Progenitor cell of endocrine pancreas (in vitro differentiated cells): ENCODE measurements around the gene UPK1A. TPM values are rescaled to one million over a fixed set of nuclear protein-coding genes. Genes with fewer than 3 reads are reported as not detected.
A peak's percentile ranks its signal among the peaks of the same experiment; 100 is the strongest.

Experiments used
- DNase-seq: peaks from one replicate; pipeline ENCODE4 v3.0.0; 2021; ENCODE audit warnings: low spot score; ENCODE audit not compliant: unreplicated experiment
- H3K27ac Mint-ChIP-seq: 2 replicates; pipeline ENCODE4 v1.8.0; 2021; ENCODE audit warnings: mild to moderate bottlenecking, moderate library complexity, mixed read lengths
- H3K27me3 Mint-ChIP-seq: 2 replicates; pipeline ENCODE4 v1.8.0; 2021; ENCODE audit warnings: mixed read lengths
- H3K36me3 Mint-ChIP-seq: 2 replicates; pipeline ENCODE4 v1.8.0; 2022; ENCODE audit warnings: mixed read lengths; ENCODE audit not compliant: insufficient read depth
- H3K4me1 Mint-ChIP-seq: 2 replicates; pipeline ENCODE4 v1.8.0; 2021; ENCODE audit warnings: low read depth, mixed read lengths
- H3K4me3 Mint-ChIP-seq: 2 replicates; pipeline ENCODE4 v1.8.0; 2021; ENCODE audit warnings: low read depth, mild to moderate bottlenecking, moderate library complexity, mixed read lengths
- H3K9me3 Mint-ChIP-seq: 2 replicates; pipeline ENCODE4 v1.8.0; 2021; ENCODE audit warnings: low read depth, mixed read lengths
- long read RNA-seq: library from polyadenylated mRNA; unstranded; transcript quantifications from one replicate; pipeline ENCODE4 v2.0.0, GENCODE V29; 2020
- total RNA-seq: library from RNA; stranded (reverse); gene quantifications from 2 replicates; pipeline ENCODE4 v1.2.1, GENCODE V29; 2021
- TF ChIP-seq, protein P1 (sequence below): fragments of 200-600 bp; sonication (generic); IDR thresholded peaks from one replicate; pipeline ENCODE4 v1.5.0; 2021; ENCODE audit warnings: antibody characterized with exemption, mild to moderate bottlenecking; ENCODE audit not compliant: unreplicated experiment

The UPK1A gene
- total RNA-seq = not detected in 2 replicates
- long read RNA-seq = 0 reads

DNA sequence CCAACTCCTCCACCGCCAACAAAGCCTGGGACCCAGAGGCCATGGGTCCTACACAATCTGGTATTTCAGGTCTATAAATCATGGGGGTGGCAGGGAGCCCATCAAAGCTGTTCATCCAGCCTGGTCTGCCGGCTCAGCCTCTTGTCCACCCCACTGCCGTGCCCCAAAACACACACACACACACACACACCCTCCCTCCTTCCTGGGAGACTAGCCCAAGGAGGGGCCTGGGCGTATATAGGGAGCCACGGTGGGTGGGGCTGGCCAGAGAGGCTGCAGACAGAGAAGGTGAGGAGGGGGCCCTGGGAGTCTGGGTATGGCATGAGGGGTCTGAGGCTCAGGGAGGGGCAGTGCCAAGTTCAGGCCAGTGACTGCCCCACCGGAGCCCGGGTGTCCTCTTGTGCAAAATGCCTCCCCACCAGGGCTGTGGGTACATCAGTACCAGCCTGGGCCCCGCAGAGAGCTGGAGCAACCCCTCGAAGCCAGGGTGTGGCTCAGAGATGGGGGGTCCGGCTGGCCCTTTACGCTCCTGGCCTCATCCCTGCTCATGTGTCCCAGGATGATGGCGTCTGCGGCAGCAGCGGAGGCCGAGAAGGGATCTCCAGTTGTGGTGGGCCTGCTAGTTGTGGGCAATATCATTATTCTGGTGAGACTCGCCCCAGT is at the start of gene UPK1A:
Gene UPK1A, plus strand, starts transcription at position 267 of the 663 bp plus-strand sequence. Its CDS starts 296 bp downstream, at position 563.
- Mint-ChIP-seq H3K36me3 (peaks cover 11% of the 10 kb centered on the region), H3K9me3 (no peaks in the 10 kb centered on the region), H3K4me3 (no peak within 1 kb of the TSS), H3K27ac (no peak within 1 kb of the TSS), H3K27me3 (peaks cover 21% of the 10 kb centered on the region), H3K4me1 (peaks cover 3% of the 10 kb centered on the region)
- DNase-seq = no peak
- TF ChIP-seq, protein P1, sequence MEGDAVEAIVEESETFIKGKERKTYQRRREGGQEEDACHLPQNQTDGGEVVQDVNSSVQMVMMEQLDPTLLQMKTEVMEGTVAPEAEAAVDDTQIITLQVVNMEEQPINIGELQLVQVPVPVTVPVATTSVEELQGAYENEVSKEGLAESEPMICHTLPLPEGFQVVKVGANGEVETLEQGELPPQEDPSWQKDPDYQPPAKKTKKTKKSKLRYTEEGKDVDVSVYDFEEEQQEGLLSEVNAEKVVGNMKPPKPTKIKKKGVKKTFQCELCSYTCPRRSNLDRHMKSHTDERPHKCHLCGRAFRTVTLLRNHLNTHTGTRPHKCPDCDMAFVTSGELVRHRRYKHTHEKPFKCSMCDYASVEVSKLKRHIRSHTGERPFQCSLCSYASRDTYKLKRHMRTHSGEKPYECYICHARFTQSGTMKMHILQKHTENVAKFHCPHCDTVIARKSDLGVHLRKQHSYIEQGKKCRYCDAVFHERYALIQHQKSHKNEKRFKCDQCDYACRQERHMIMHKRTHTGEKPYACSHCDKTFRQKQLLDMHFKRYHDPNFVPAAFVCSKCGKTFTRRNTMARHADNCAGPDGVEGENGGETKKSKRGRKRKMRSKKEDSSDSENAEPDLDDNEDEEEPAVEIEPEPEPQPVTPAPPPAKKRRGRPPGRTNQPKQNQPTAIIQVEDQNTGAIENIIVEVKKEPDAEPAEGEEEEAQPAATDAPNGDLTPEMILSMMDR = no peak

DNA sequence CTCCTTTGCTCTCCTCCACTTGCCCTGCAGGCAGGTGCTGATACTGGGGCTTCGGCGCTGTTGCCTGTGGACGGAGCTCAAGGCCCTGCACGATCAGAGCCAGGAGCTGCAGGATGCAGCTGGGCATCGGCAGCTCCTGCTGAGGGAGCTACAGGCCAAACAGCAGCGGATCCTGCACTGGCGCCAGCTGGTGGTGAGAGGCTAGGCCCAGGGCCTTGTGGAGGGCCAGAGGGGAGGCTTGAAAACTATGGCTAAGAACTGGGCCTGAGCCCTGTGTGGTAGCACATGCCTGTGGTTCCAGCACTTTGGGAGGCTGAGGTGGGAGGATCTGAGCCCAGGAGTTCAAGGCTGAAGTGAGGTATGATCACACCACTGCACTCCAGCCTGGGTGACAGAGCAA is 47.5 kb upstream of the UPK1A start:
- Mint-ChIP-seq H3K4me3 (no peak overlapping the region), H3K9me3 (no peaks in the 10 kb centered on the region), H3K27ac (no peak overlapping the region), H3K4me1 (no peaks in the 10 kb centered on the region), H3K36me3 (peaks cover 1% of the 10 kb centered on the region), H3K27me3 (no peaks in the 10 kb centered on the region)
- TF ChIP-seq, protein P1 = no peak
- DNase-seq = no peak

DNA sequence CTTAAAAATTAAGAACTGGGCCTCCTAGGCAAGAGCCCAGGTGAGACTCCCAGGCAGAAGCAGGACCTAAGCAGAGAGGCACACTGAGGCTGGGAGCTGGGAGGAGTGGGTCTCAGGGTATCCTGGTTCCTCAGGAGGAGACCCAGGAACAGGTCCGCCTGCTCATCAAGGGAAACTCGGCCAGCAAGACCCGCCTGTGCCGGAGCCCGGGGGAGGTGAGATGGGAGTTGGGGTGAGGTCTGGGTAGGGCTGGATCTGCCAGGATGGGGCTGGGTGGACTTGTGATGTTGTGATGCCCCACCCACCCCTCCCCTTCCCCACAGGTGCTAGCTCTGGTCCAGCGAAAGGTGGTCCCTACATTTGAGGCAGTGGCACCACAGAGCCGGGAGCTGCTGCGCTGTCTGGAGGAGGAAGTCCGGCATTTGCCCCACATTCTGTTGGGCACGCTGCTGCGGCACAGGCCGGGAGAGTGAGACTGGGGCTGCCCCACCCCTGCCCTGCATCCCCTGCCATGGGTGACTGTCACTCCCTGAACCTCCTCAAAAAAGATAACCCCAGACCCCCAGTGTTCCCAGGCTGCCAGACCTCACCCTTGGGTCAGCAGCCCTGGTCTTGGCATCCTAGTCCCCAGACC is 46.9 kb upstream of the UPK1A start:
- Mint-ChIP-seq H3K27me3 (no peaks in the 10 kb centered on the region), H3K36me3 (peaks cover 1% of the 10 kb centered on the region), H3K4me3 (no peak overlapping the region), H3K9me3 (no peaks in the 10 kb centered on the region), H3K27ac (no peak overlapping the region), H3K4me1 (no peaks in the 10 kb centered on the region)
- DNase-seq = no peak
- TF ChIP-seq, protein P1 = no peak

DNA sequence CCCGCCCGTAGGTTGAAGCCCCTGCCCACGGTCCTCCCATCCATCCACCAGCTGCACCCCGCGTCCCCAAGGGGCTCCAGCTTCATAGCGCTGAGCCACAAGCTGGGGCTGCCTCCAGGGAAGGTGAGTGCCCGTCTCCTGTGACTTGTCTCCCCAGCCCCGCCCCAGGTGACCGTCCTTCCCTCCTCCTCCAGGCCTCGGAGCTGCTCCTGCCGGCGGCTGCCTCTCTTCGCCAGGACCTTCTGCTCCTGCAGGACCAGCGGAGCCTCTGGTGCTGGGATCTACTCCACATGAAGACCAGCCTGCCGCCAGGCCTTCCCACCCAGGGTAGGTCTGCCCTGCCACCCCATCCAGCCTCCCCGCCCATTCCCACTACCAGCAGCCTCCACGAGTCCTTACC is 46.3 kb upstream of the UPK1A start:
- DNase-seq = no peak
- TF ChIP-seq, protein P1 = no peak
- Mint-ChIP-seq H3K9me3 (no peaks in the 10 kb centered on the region), H3K4me3 (no peak overlapping the region), H3K4me1 (no peaks in the 10 kb centered on the region), H3K36me3 (peaks cover 1% of the 10 kb centered on the region), H3K27me3 (no peaks in the 10 kb centered on the region), H3K27ac (no peak overlapping the region)

DNA sequence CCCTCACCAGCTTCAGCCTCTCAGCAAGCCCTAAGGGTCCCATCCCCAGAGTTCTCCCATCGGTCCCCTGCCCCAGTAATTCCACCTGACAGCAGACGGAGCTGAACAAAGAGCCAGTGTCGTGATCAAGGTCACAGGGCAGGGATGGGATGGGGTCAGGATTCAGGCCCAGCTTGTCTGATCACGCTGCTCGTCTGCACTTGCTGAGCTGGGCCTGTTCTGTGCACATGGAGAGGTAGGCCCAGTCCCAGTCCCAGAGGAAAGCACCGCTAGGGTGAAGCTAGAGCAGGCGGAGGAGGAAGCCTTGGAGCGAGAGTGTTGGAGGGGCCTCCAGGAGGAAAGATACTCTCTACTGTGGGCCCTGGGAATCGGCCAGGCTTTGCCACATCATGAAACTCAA is 44.6 kb upstream of the UPK1A start:
- no peak for DNase-seq
- H3K27ac Mint-ChIP-seq = peak overlapping the region; percentile 59
- H3K36me3 Mint-ChIP-seq = peaks cover 1% of the 10 kb centered on the region
- no peak overlapping the region for H3K4me3 Mint-ChIP-seq
- H3K9me3 Mint-ChIP-seq = no peaks in the 10 kb centered on the region
- H3K27me3 Mint-ChIP-seq = no peaks in the 10 kb centered on the region
- no peaks in the 10 kb centered on the region for H3K4me1 Mint-ChIP-seq
- TF ChIP-seq, protein P1 = no peak
